ENCODE results near the gene CTIF.

Gene CTIF

GRCh38 chr18:48872234-48873145 is 333.7 kb downstream of the CTIF start:
- Histone ChIP-seq H3K4me3 (ENCODE audit: insufficient read depth, low read length, poor library complexity, severe bottlenecking) (no peak overlapping the region), H3K36me3 (ENCODE audit: low read length) (no peaks in the 10 kb centered on the region), H3F3A (ENCODE audit: insufficient read depth) (no peaks in the 10 kb centered on the region), H3K9ac (ENCODE audit: low read length) (no peak overlapping the region), H3K4me2 (ENCODE audit: low read depth, low read length, poor library complexity, severe bottlenecking) (no peak overlapping the region), H2AFZ (ENCODE audit: low read depth, low read length, severe bottlenecking) (no peak overlapping the region), H3K79me2 (ENCODE audit: insufficient read depth, low read length) (no peaks in the 10 kb centered on the region), H3K9me2 (replicated peaks; ENCODE audit: insufficient read depth, low read length) (no peaks in the 10 kb centered on the region), H3K27ac (ENCODE audit: low read depth, low read length) (no peak overlapping the region), H4K20me1 (ENCODE audit: low read depth, low read length) (no peaks in the 10 kb centered on the region), H3K9me3 (ENCODE audit: insufficient read depth, low read length) (no peaks in the 10 kb centered on the region), H3K27me3 (ENCODE audit: low read length) (no peaks in the 10 kb centered on the region)
- TF ChIP-seq CTCF (IDR thresholded peaks at IDR 0.05; ENCODE audit: insufficient read depth, low read length, poor library complexity, severe bottlenecking) (no peak), EZH2phosphoT487 (conservative IDR thresholded peaks at IDR 0.05; ENCODE audit: low read length) (no peak)

GRCh38 chr18:48874233-48874632 is 335.4 kb downstream of the CTIF start:
- Histone ChIP-seq H4K20me1 (ENCODE audit: low read depth, low read length) (no peaks in the 10 kb centered on the region), H3K36me3 (ENCODE audit: low read length) (no peaks in the 10 kb centered on the region), H2AFZ (ENCODE audit: low read depth, low read length, severe bottlenecking) (no peak overlapping the region), H3K4me2 (ENCODE audit: low read depth, low read length, poor library complexity, severe bottlenecking) (no peak overlapping the region), H3K27ac (ENCODE audit: low read depth, low read length) (no peak overlapping the region), H3F3A (ENCODE audit: insufficient read depth) (no peaks in the 10 kb centered on the region), H3K79me2 (ENCODE audit: insufficient read depth, low read length) (no peaks in the 10 kb centered on the region), H3K4me3 (ENCODE audit: insufficient read depth, low read length, poor library complexity, severe bottlenecking) (no peak overlapping the region), H3K9ac (ENCODE audit: low read length) (no peak overlapping the region), H3K27me3 (ENCODE audit: low read length) (no peaks in the 10 kb centered on the region), H3K9me3 (ENCODE audit: insufficient read depth, low read length) (no peaks in the 10 kb centered on the region), H3K9me2 (replicated peaks; ENCODE audit: insufficient read depth, low read length) (no peaks in the 10 kb centered on the region)
- TF ChIP-seq EZH2phosphoT487 (conservative IDR thresholded peaks at IDR 0.05; ENCODE audit: low read length): no peak

GRCh38 chr18:48874701-48875162 is 335.9 kb downstream of the CTIF start:
- no peak overlapping the region for H3K4me3 ChIP-seq (ENCODE audit: insufficient read depth, low read length, poor library complexity, severe bottlenecking)
- no peaks in the 10 kb centered on the region for H3F3A ChIP-seq (ENCODE audit: insufficient read depth)
- H3K27me3 ChIP-seq (ENCODE audit: low read length): no peaks in the 10 kb centered on the region
- H4K20me1 ChIP-seq (ENCODE audit: low read depth, low read length): no peaks in the 10 kb centered on the region
- no peaks in the 10 kb centered on the region for H3K36me3 ChIP-seq (ENCODE audit: low read length)
- H3K9ac ChIP-seq (ENCODE audit: low read length): no peak overlapping the region
- no peaks in the 10 kb centered on the region for H3K9me2 ChIP-seq (replicated peaks; ENCODE audit: insufficient read depth, low read length)
- no peak overlapping the region for H3K4me2 ChIP-seq (ENCODE audit: low read depth, low read length, poor library complexity, severe bottlenecking)
- TF ChIP-seq EZH2phosphoT487 (conservative IDR thresholded peaks at IDR 0.05; ENCODE audit: low read length): no peak
- TF ChIP-seq CTCF (IDR thresholded peaks at IDR 0.05; ENCODE audit: insufficient read depth, low read length, poor library complexity, severe bottlenecking): no peak
- H2AFZ ChIP-seq (ENCODE audit: low read depth, low read length, severe bottlenecking): no peak overlapping the region
- no peaks in the 10 kb centered on the region for H3K9me3 ChIP-seq (ENCODE audit: insufficient read depth, low read length)
- H3K79me2 ChIP-seq (ENCODE audit: insufficient read depth, low read length): no peaks in the 10 kb centered on the region
- H3K27ac ChIP-seq (ENCODE audit: low read depth, low read length): no peak overlapping the region
